K562 (cell line): ENCODE data around the gene PHTF1. TPM values are rescaled to one million over a fixed set of nuclear protein-coding genes. Genes with fewer than 3 reads are reported as not detected.

ENCODE experiments used
- ATAC-seq: fragments of 200-7000 bp; cut with Tn5 transposase; 3 replicates; pipeline ENCODE4 v1.9.1; 2020; ENCODE audit warnings: moderate library complexity
- BruUV-seq: library from RNA; stranded (reverse); fragments of 400-500 nt; replicated peaks from 2 replicates; lab custom pipeline; 2021; lab: Mats Ljungman, UMichigan
- CTCF ChIA-PET: fragments of 300-600 bp; formaldehyde crosslinking; extraction: SDS; loops from one replicate; lab custom pipeline; 2021; ENCODE audit warnings: low intra/inter-chr PET ratio; lab: Yijun Ruan, JAX
- POLR2A ChIA-PET: fragments of 300-600, 350-650 bp; sonication (Branson Sonifier 250); formaldehyde crosslinking; extraction: SDS; loops from one replicate; lab custom pipeline; 2021; ENCODE audit warnings: antibody characterized with exemption, inconsistent platforms; lab: Yijun Ruan, JAX
- DNase-seq, 4 experiments: peaks; one replicate each; pipeline versions ENCODE4 v3.0.0 to v3.0.0-alpha.2; 2011 to 2018; ENCODE audit warnings: low spot score in 3 of 4, mixed read lengths in 3 of 4; ENCODE audit errors: extremely low read depth in 1 of 4
- FAIRE-seq: peaks from 2 replicates; lab custom pipeline; 2011; peaks lifted over from hg19 to GRCh38; lab: Jason Lieb, UNC
- H2AFZ ChIP-seq: 2 replicates; pipeline ENCODE4 v1.6.0; 2011; ENCODE audit warnings: low read depth, low read length, control low read depth, inconsistent platforms
- H3K27ac ChIP-seq: fragments of 200-600 bp; 3 replicates; pipeline ENCODE4 v1.8.0; 2011; ENCODE audit warnings: low read depth, mild to moderate bottlenecking, control low read depth, inconsistent platforms, low read length, moderate library complexity, mixed read lengths; ENCODE audit errors: extremely low read depth
- H3K27me3 ChIP-seq, 2 experiments: fragments of 300-600 bp in 1 of 2; 2 replicates in 1 of 2; 3 replicates in 1 of 2; pipeline versions ENCODE4 v1.6.0 to v1.8.0; 2011; ENCODE audit warnings: inconsistent platforms in 2 of 2, low read length in 2 of 2, mild to moderate bottlenecking in 1 of 2, mixed read lengths in 1 of 2, moderate library complexity in 1 of 2; ENCODE audit not compliant: control insufficient read depth in 2 of 2, insufficient read depth in 2 of 2
- H3K36me3 ChIP-seq: fragments of 300-600 bp; 3 replicates; pipeline ENCODE4 v1.8.0; 2011; ENCODE audit warnings: mild to moderate bottlenecking, low read length, inconsistent platforms; ENCODE audit not compliant: control insufficient read depth, insufficient read depth
- H3K4me1 ChIP-seq, 2 experiments: fragments of 200-600 bp in 1 of 2; replicated peaks in 1 of 2; 2 replicates in 1 of 2; 3 replicates in 1 of 2; pipeline versions ENCODE4 v1.5.1 to v1.8.0; 2011; ENCODE audit warnings: inconsistent platforms in 2 of 2, low read length in 2 of 2, mild to moderate bottlenecking in 1 of 2, mixed read lengths in 1 of 2, moderate library complexity in 1 of 2; ENCODE audit not compliant: control insufficient read depth in 2 of 2, insufficient read depth in 2 of 2
- H3K4me2 ChIP-seq: 2 replicates; pipeline ENCODE4 v1.6.1; 2011; ENCODE audit warnings: low read length, control low read depth, inconsistent platforms, mixed read lengths; ENCODE audit not compliant: insufficient read depth
- H3K4me3 ChIP-seq: fragments of 200-600 bp; sonication (generic), shearing (Covaris generic); 2 replicates; pipeline ENCODE4 v1.5.1; 2016; ENCODE audit warnings: control low read depth, inconsistent platforms
- H3K79me2 ChIP-seq: fragments of 200-600 bp; 3 replicates; pipeline ENCODE4 v1.8.0; 2011; ENCODE audit warnings: low read length, inconsistent platforms; ENCODE audit not compliant: control insufficient read depth, insufficient read depth
- H3K9ac ChIP-seq, 2 experiments: 2 replicates each; pipeline versions ENCODE4 v1.6.0 to v1.6.1; 2011; ENCODE audit warnings: low read depth in 2 of 2, low read length in 2 of 2, control low read depth in 1 of 2, inconsistent platforms in 1 of 2, mild to moderate bottlenecking in 1 of 2, mixed read lengths in 1 of 2; ENCODE audit not compliant: insufficient read depth in 1 of 2
- H3K9me1 ChIP-seq: one replicate; pipeline ENCODE4 v1.6.0; 2011; ENCODE audit warnings: inconsistent platforms, mild to moderate bottlenecking, low read length, moderate library complexity; ENCODE audit not compliant: control insufficient read depth, insufficient read depth
- H3K9me3 ChIP-seq: replicated peaks from 2 replicates; pipeline ENCODE4 v1.5.1; 2011; ENCODE audit warnings: low read depth, low read length, inconsistent platforms; ENCODE audit not compliant: control insufficient read depth, insufficient read depth
- H4K20me1 ChIP-seq: replicated peaks from 2 replicates; pipeline ENCODE4 v1.6.1; 2011; ENCODE audit warnings: low read length, inconsistent platforms, mixed read lengths; ENCODE audit not compliant: control insufficient read depth, insufficient read depth
- BRF1 ChIP-seq: IDR thresholded peaks from 3 replicates; pipeline ENCODE4 v1.6.1; 2011; ENCODE audit warnings: borderline replicate concordance, mild to moderate bottlenecking; ENCODE audit not compliant: insufficient read length; ENCODE audit errors: extremely low read depth
- CCNT2 ChIP-seq: IDR thresholded peaks from 2 replicates; pipeline ENCODE4 v1.6.1; 2011; ENCODE audit warnings: borderline replicate concordance, low read depth, mild to moderate bottlenecking, moderate library complexity, mixed read lengths, low read length; ENCODE audit not compliant: insufficient read length; ENCODE audit errors: extremely low read depth
- ELF4 ChIP-seq: fragments of 450-650 bp; formaldehyde crosslinking; IDR thresholded peaks from 2 replicates; pipeline ENCODE4 v1.4.0; 2022; ENCODE audit warnings: missing genetic modification characterization
- HEY1 ChIP-seq: fragments of 250-450 bp; sonication (Bioruptor Pico); IDR thresholded peaks from 2 replicates; pipeline ENCODE4 v1.5.0; 2020; ENCODE audit warnings: mild to moderate bottlenecking, moderate library complexity, borderline replicate concordance
- IRF9 ChIP-seq: fragments of 450-650 bp; IDR thresholded peaks from 2 replicates; pipeline ENCODE4 v1.6.1; 2016; ENCODE audit warnings: missing biosample characterization, missing genetic modification characterization
- MEIS2 ChIP-seq: fragments of 450-650 bp; IDR thresholded peaks from 2 replicates; pipeline ENCODE4 v1.6.1; 2014; ENCODE audit warnings: mild to moderate bottlenecking; ENCODE audit not compliant: partially characterized antibody
- RBM17 ChIP-seq: fragments of 200-400 bp; formaldehyde crosslinking; IDR thresholded peaks from 2 replicates; pipeline ENCODE4 v1.6.1; 2017; ENCODE audit warnings: low read depth, mild to moderate bottlenecking, low read length, borderline replicate concordance
- SNIP1 ChIP-seq: fragments of 450-650 bp; IDR thresholded peaks from 2 replicates; pipeline ENCODE4 v1.7.1; 2017; ENCODE audit warnings: low read depth, mild to moderate bottlenecking
- TCF3 ChIP-seq: sonication (generic); formaldehyde crosslinking; IDR thresholded peaks from 2 replicates; pipeline ENCODE4 v1.4.0; 2020; ENCODE audit warnings: mild to moderate bottlenecking, missing genetic modification reagents
- TGIF2 ChIP-seq: sonication (generic); formaldehyde crosslinking; IDR thresholded peaks from 2 replicates; pipeline ENCODE4 v1.8.1; 2022; ENCODE audit warnings: mild to moderate bottlenecking, missing genetic modification reagents, moderate library complexity
- TRIM24 ChIP-seq, 2 experiments: fragments of 450-650 bp; IDR thresholded peaks; 2 replicates each; pipeline ENCODE4 v1.6.1; 2016
- TSHZ1 ChIP-seq: fragments of 250-450 bp; sonication (Bioruptor Pico); IDR thresholded peaks from 2 replicates; pipeline ENCODE4 v1.4.0; 2020; ENCODE audit warnings: mild to moderate bottlenecking, moderate library complexity
- ZNF639 ChIP-seq, 2 experiments: fragments of 200-800 bp in 1 of 2; sonication (Bioruptor generic) in 1 of 2; sonication (generic) in 1 of 2; formaldehyde crosslinking in 1 of 2; IDR thresholded peaks in 1 of 2; conservative IDR thresholded peaks in 1 of 2; 2 replicates each; pipeline versions ENCODE4 v1.5.0 to v1.6.1; 2016 to 2020; ENCODE audit warnings: missing compliant biosample characterization in 1 of 2, missing genetic modification characterization in 1 of 2, missing genetic modification reagents in 1 of 2
- ZNF75A ChIP-seq: fragments of 450-650 bp; formaldehyde crosslinking; IDR thresholded peaks from 2 replicates; pipeline ENCODE4 v1.4.0; 2020; ENCODE audit warnings: mild to moderate bottlenecking
- WGBS: fragments of 100-300 bp; shearing (Covaris generic); methylation state at CpG from one replicate; pipeline ENCODE4 v1.1.6; 2016; ENCODE audit warnings: low coverage, mixed read lengths; ENCODE audit not compliant: insufficient coverage; ENCODE audit errors: missing lambda C conversion rate; 5-methylcytosine and 5-hydroxymethylcytosine counted together
- in situ Hi-C: fragments of 300-500 bp; cut with MboI; formaldehyde crosslinking; loops from 4 replicates; pipeline ENCODE4 v1.15.0; 2018; ENCODE audit warnings: inconsistent platforms, mixed read lengths
- intact Hi-C: fragments of 100-400 bp; cut with micrococcal nuclease; formaldehyde crosslinking; loops from 2 replicates; pipeline ENCODE4 v1.14.2; 2022
- polyA plus RNA-seq, 8 experiments: library from polyadenylated mRNA; depleted of rRNA in 4 of 8; stranded (reverse) in 5 of 8; unstranded in 3 of 8; fragments of >200 nt; fragmentation: Nextera tagmentation in 2 of 8; fragmentation: Illumina TruSeq in 1 of 8; extraction: Ambion mirVana in 2 of 8; extraction: Trizol in 1 of 8; gene quantifications; 2 replicates each; pipeline versions ENCODE4 v1.2.1 to v1.2.3, GENCODE V29; 2011 to 2014; ENCODE audit warnings: inconsistent platforms in 1 of 8, missing spikeins in 1 of 8
- total RNA-seq, 7 experiments: library from RNA; depleted of rRNA in 6 of 7; stranded (reverse); fragments of >200 nt in 6 of 7; fragmentation: Illumina TruSeq in 2 of 7; extraction: Trizol in 2 of 7; gene quantifications; 2 replicates each; pipeline versions ENCODE4 v1.2.1 to v1.2.3, GENCODE V29; 2011 to 2021; ENCODE audit warnings: low replicate concordance in 1 of 7

The PHTF1 gene
- total and polyA plus RNA-seq, 9 of the 15 experiments (the other 6 are each of a cell fraction or from before 2014, with no cell fraction given): 8.4 to 36.2 (median 23.0) TPM

- POLR2A ChIA-PET: interaction anchor here (0.7 to 3.2 kb wide), 5 partner anchors 8 to 272 kb away, joined by 3 to 20 read pairs (median 4); partner anchors contain the start of gene PHTF1
- H3K4me3 ChIP-seq: no peak overlapping the region
- CTCF ChIA-PET: no interaction called here
- H3K79me2 ChIP-seq: peaks cover 98% of the 10 kb centered on the region
- H3K9me1 ChIP-seq: no peaks in the 10 kb centered on the region
- H4K20me1 ChIP-seq: peaks cover 28% of the 10 kb centered on the region; the same call in 1 of the 2 replicates
- H3K9ac ChIP-seq: no peak overlapping the region
- ATAC-seq (peak; percentile 50), DNase-seq (no peak), FAIRE-seq (no peak)
- peaks cover 15 to 60% of the 10 kb centered on the region in 2 experiments for H3K4me1 ChIP-seq
- BruUV-seq: no TSS peak
- H2AFZ ChIP-seq: no peak overlapping the region
- in situ Hi-C loops: no loop called here
- H3K9me3 ChIP-seq: no peaks in the 10 kb centered on the region
- intact Hi-C loops: no loop called here
- H3K36me3 ChIP-seq: peaks cover 15% of the 10 kb centered on the region; the same call in 2 of the 3 replicates
- H3K27me3 ChIP-seq: no peaks in the 10 kb centered on the region
- WGBS: 54% methylated on average over 5 of the region's 5 CpGs
- H3K4me2 ChIP-seq: peak overlapping the region; percentile 16; the same call in 1 of the 2 replicates
- H3K27ac ChIP-seq: peak overlapping the region; percentile 23; the same call in 1 of the 3 replicates
- TF ChIP-seq TRIM24 (IDR thresholded peaks at IDR 0.05) (no peak), MEIS2 (peak; percentile 87), BRF1 (no peak), CCNT2 (no peak), TGIF2 (CRISPR knock-in tag) (no peak), RBM17 (no peak), ELF4 (no peak), TCF3 (CRISPR knock-in tag) (0 out of 2 replicates have a peak, but pooled peaks have one; percentile 15), HEY1 (CRISPR knock-in tag) (no peak), IRF9 (no peak), ZNF75A (no peak), TSHZ1 (no peak), ZNF639 (CRISPR knock-in tag; conservative IDR thresholded peaks at IDR 0.05 in 1 of 2, IDR thresholded peaks at IDR 0.05 in 1 of 2) (0 out of 4 replicates have a peak, but pooled peaks of 1 of the 2 experiments have one; percentile 15), SNIP1 (no peak)
These were observed 25.0 kb upstream of the PHTF1 start for GRCh38 chr1:113784104-113784779.
